Inflammatory macrophage treated with lipopolysaccharide for 1 hour (primary cell): ENCODE measurements around the gene MMD.
"Not testable (repeated sequence)": the region's sequence is repeated elsewhere in the genome, so short reads cannot be mapped to it uniquely, and the experiment has no call there.

ENCODE experiments used
- DNase-seq, 2 donors: peaks; one replicate each; pipeline ENCODE4 v3.0.0-alpha.2; 2020 to 2022

MMD gene

DNA sequence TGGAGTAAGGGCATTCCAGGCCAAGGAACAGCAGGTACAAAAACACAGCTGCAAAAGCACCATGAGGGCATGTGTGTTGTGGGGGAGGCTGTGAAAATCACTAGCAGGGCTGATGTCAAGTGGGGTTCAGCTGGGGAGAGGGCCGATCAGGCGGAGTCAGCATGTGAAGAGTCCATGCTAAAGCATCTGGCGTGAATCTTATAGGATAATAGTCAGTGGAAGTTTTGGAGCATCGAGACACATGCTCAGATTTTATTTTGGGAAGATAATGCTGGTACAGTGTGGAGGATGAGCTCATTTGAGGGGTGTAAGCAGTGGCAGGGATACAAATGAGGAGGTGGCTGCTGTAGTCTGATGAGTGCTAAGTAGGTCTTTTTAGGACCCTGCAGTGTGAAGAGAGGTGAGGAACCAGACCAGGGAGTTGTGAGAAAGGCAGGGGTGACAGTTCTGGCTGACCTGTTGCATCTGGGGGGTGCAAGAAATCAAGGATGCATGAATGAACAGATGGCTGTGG, 30.3 kb downstream of the MMD start:
- DNase-seq, result no peak

DNA sequence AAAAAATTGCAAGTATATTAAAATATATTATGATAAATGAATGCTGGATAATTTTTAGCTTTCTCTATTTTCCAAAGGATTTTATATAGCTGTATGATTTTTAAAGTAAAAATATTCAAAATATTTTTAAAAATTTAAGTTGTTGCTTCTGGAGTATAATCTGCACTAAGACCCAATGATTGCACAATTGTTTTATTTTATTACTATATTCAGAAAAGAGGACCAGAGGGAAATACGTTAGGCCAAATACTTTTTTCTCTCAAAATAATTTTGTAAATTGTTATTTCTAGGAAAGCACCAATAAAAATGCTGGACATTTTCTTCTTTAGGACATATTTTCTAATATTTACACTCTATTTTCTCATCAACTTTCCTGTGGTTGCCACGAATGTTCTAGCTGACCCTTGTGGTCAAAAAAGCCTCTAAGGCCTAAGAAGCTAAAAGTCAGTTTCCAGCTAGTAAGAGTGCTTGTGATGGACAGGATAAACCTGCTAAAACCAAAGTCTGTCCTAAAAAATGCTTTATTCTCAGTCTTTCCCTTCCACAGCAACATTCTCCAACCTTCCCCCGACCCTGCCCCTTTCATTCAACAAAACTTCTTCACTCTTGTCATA, 31.2 kb downstream of the MMD start:
- no peak for DNase-seq

DNA sequence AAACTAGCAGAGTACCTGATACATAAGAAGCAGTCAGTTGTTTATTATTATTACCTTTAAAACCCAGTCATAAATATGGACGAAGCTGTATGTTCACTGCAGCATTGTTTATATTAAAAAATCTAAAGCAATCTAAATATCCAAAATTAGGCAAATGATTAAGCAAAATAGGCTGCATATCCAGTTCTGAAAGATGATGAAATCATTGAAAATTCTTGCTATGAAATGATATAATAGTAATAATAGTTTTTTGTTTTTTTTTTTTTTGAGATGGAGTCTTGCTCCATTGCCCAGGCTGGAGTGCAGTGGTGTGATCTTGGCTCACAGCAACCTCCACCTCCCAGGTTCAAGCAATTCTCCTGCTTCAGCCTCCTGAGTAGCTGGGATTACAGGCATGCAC, 31.9 kb downstream of the MMD start:
- not testable (repeated sequence) for DNase-seq

DNA sequence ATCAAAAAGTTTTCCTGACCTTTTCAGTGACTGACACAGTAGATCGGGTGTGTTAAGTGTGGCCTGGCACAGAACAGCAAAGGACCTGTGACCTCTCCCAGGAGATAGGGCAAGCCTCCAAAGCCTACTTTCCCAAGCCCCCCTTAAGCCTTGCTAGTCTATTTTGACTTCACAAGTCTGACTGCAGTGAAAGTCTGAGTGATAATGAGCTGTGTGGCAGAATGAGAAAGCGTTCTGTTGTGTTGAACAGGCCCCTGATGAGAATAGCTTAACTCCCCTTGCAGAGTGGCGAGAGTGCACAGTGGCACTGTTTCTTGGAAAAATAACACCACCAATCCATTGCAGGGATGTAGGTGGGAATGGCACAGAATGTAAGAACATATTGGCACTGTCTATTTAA, 32.8 kb downstream of the MMD start:
- no peak for DNase-seq

DNA sequence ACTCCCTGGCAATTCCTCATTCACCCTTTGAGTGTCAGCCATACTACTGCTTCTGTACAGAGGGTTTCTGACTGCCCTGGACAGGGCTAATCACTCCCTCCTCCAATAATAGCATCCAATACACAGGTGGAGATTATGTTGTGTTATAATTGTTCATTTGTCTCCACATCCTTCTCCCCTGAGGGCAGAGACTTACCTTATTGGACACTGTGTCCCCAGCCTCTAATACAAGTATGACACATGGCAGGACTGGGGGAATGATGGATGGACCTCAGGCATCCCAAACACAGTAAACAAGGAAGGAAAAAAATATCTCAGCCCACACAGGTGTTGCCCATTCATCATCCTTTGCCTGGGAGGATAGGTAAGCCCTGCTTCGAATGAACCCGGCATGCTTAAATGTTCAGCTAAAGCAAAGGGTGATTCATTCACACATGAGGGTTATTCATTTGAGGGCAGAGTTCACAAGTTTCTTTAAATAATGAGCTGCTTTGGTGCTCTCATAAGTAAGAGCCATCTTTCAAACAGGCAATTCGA, 34.8 kb downstream of the MMD start:
- DNase-seq, result no peak

DNA sequence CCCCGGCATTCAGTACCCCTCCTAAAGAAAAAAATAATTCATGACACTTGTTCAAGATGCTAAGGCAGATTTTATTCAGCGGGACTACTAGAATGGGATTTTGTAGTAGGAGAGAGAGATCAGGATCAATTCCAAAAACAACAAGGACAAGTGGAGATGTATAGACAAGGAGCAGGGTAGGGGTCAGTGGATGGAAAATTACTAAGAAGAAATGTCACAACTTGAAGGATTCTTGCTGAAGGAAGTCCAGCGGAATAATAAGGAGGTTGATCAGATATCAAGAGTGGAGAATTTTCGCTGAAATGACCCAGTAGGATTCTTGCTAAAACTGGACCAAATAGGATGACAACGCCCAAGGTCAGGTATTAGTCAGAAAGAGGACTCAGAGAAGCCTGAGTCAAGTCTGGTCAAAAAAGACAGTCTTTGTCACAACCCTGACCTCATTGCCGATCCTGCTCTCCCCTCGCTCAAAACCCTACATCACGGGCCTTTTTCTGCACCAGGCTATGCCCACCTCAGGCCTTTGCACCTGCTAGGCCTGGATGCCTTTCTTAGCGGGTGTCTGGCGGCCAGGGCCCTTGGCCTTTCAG, 36.9 kb downstream of the MMD start:
- no peak for DNase-seq

DNA sequence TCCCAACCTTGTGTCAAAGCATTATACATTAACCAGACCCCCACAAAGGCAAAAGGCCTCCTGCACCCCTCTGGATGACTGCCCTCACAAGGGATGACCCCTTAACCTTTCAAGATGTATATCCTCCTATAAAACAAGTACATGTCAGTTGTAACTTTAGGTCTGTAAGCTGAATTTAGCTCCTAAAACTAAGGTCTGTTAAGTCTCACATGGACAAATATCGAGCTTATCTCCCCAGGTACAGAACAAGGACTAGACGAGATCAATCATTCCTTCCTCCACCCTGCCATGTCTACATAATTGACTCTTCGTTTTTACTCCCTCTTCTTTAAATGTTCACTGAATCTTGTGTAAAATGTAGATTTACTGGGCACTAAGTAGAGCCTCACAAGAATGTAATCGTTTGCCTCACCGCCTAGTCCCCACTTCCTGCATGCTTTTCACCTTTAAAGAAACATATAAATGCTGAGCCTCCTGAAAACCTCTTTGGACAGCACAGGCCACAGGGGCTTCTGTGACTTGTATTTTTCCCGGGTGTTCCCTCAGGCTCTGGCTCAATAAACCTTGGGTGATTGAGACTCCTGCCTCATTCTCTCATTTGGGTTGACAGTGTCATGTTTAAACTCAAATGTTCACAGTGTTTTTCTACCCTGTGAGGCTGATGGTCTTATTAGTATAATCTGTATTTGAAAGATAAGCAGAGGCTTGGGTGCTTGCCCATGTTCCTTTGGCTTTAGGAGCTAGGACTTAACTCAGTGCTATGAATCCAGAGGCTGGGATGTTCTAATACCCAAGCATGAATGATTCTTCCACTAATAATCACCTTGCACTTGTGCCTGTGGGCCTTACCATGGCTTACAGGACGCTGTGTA, 37.6 kb downstream of the MMD start:
- DNase-seq, result no peak

DNA sequence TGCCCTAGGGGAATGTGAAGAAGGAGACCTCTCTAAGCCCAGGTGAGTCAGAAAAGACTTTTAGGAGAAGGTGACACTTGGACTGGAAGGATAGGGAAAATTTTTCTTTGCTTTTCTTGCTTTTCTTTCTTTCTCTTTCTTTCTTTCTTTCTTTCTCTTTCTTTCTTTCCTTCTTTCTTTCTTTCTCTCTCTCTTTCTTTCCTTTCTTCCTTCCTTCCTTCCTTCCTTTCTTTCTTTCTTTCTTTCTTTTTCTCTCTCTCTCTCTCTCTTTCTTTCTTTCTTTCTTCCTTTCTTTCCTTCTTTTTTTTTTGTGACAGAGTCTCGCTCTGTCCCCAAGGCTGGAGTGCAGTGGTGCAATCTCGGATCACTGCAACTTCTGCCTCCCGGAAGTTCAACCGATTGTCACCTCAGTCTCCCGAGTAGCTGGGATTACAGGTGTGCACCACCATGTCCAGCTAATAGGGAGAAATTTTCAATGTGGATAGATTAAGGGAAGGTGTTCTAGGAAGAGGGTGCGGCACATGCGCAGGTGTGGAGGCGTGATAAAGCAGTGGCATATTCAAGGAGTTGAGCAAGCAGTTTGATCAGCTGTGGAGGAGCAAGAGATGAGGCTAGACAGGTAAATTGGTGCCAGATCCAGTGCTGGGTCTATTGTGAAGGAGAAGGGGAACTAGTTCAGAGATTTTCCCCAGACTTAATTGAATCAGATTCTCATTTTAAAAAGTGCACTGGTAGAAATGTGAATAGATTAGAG, 40.4 kb downstream of the MMD start:
- no peak for DNase-seq

DNA sequence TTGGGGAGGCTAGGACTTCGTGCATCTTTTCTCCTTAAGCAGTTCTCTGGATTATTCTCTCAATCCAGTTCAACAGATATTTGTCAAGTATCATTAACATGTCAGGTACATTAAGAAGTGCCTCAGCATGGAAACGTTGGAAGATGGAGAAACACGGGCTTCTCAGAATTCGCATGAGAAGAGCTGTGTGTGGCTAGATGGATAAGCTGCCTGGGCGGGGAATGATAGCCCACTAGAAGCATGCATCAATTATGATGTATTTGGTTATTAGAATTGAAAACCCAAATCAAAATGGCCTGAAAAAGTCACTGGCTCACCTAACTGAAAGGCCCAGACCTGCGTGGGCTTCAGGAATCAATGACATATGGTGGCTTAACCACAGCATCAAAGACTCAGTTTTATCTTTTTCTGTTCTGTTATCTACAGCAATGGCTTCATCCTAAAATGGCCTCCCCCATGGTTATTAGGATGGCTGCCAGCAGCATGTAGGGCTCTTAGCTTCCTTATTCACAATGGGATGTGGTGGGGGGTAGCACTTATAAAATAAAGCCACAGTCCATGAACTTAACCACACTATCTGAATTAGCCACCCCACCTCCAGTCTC, 43.9 kb downstream of the MMD start:
- DNase-seq, result no peak

DNA sequence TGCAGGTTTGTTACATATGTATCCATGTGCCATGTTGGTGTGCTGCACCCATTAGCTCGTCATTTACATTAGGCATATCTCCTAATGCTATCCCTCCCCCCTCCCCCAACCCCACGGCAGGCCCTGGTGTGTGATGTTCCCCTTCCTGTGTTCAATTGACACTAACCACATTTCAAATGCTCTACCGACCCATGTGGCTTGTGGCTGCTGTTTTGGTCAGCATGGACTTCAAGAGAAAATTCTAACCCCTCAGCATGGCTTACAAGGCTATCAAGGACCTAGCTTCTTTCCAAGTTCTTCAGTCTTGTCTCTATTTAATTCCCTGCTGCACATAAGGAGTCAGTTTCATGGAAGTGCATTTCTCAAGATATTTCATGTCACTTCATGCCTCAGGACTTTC, 52.9 kb downstream of the MMD start:
- no peak for DNase-seq

DNA sequence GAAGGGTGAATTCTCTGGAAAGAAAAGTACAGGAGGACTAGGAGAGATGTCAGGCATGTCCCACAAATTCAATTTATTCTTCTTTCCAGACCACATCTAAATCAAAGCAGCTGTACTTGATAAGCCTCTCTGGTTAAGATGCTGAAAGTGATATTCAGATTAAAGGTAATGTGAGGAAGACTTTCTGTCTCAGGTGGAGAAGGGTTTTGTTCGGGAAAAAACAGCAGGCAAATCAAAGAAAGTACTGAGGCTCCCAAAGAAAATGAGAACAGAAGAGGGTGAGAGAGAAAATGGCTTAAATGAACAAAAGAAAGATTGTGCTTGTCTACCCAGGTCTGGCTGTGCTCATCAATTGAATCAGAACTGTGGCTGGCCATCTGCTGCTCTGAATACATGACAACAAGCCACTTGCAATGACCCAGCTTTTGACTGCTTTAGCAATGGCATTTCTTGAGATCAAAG, 55.6 kb downstream of the MMD start:
- DNase-seq, result no peak

DNA sequence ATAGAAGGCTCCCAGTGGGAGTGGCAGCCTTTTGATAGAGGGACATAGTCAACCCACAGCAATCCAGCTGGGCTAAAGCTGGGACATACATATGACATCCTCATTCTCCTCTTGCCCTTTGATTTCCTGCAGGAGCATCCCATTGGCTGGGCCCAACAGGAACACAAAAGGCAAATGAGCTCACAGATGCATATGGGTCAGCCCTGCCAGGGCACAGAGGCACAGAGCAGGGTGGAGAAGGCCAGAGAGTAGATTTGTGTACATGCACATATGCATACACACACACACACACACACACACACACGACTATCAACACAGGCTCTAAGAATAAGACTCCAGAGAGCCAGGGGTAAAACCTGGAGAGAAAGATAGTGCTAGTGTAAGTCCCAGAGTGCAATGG, 58.6 kb downstream of the MMD start:
- no peak for DNase-seq

DNA sequence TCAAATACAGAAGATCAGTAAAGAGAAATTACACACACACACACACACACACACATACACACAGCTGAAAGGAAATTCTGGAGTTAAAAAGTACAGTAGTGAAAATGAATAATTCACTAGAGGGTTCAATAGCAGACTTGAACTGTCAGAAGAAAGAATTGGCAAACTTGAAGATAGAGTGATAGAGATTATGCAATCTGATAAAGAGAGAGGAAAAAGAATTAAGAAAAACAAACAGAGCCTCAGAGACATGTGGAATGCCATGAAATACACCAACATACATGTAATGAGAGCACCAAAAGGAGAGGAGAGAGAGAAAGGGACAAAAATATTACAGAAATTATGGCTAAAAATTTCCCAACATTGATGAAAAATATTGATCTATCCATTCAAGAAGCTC, 60.7 kb downstream of the MMD start:
- no peak for DNase-seq

DNA sequence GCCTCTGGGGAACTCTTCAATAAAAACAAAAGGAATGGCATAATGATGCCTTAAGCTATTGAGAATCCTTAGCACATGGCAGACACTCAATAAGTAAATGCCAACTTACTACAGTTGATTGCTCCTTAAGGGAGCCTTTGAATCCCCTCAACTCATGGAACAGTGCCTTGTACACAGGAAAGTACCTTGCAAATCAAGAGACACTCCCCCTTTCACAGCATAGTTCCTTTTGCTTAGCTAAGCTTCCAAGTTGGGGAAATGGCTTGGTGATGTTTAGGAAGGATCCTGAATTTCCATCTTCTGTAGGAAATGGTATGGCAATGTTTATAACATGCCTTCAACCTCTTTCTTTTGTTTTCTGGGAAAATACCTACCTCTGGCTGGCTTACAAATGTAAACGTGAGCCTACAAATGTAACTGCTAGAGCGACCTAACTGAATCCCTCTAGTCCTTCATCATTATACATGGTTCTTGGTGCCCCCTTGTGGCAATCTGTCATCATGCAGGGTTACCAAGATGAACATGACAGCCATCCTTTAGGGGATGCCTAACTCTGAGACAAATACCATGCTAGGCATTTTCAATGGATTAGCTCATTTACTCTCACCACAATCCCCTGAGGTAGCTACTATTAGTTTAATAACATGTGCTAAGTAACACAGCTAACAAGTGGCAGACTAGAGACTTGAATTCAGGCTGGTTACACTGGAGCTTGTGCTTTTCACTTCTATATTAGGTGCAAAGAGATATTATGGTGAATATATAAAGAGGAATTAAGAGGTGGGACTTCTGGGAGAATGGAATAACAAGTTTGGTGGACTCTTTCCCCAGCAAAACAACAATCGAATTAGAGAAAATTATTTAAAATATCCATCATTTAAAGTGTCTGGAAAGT, 65.0 kb downstream of the MMD start:
- peak; percentile 40 to 82 for DNase-seq

DNA sequence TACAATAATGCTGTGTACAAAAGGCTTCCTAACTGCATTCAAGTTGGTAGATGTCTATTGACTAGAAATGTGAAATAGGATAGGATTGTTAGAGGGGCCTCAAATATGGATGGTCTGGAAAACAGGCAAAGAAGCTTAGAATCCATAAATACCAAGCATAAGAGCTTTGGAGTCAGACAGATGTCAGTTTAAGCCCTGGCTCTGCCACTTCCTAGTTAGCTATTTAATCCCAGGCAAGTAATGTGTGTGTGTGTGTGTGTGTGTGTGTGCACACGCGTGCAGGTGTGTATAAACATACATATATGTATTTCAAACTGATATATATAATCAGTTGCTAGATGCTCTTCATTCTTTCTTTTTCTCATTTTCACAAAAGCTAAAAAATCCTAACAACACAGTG, 66.7 kb downstream of the MMD start:
- DNase-seq, result no peak

DNA sequence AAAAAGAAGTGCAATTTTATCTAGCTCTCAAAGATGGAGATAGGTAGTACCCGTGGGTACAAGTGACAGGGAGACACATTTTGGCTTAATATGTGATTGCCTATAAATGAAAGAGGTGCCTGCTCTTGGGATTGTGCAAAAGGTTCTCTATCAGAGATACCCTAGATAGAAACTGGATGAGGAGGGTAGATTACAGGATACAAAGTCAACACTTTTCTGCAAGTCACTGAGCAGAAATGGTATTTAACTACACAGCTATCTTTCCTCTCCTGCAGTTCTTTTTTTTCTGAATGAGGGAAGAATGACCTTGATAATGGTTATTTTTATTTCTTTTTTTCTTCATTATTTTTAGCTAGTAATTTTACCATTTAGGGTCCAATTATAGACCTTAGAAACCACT, 67.6 kb downstream of the MMD start:
- no peak for DNase-seq

DNA sequence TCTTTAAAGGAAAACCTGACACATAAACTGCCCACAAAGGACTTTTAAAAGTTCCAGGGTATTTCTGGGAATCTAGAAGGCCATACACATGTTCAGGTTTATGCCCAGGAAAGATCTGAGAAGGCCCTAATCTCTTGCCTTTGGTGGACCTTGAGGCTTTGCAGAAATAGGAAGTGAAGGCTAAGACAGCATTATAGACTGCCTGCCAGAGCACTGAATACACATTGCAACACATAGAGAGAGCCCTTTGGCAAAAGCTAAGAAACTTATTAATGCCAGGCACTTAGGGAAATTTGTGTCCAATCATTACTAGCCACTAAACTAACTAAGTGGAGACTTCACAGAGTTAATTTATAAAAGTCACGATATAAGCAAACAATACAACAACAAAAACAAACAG, 70.4 kb downstream of the MMD start:
- DNase-seq, result peak in 1 of 2 donors; percentile 21

DNA sequence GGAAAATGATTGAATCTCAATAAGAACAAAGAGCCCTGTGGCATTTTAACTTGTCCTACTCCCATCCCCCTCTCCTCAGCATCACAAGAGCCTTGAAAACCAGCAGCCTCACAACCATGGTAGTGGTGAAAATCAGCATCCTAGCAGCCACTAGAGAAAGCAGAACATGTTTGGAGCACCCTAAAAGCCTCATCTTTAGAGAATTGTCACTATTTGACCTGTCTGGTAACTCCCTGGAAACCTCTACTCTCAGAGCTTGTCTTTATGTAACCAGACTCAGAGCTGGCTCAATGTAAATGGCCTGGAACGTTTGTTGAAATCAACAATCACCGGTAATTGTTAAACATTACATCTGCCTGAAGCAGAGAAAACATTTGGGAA, 70.8 kb downstream of the MMD start:
- DNase-seq, result no peak

DNA sequence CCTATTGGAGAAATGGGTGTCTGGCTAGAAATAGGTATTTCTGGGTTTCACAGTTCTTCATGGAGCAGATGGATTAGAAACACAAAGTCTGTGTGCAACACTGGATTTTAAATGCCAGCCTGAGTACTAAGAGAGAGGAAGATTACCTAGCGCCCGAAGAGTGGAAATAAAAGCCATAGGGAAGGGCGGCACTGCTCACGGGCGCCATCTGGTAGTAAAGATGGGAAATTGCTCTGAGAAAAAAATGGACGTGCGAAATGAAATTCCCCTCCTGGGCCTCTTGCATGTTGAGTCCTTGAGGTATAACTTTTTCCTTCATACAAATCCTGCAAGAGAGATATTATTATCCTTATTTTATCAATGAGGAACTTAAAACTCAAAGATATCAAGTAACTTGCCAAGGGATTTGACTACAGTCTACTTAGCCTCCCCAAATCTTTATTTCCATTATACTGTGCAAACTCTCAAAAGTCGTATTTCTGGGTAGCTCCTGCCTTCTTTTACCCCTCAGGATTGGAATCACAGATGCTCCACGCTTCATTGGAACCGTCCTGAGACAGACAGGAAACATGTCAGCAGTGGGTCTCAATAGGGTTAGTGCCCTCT, 72.8 kb downstream of the MMD start:
- DNase-seq, result peak; percentile 11 to 70

DNA sequence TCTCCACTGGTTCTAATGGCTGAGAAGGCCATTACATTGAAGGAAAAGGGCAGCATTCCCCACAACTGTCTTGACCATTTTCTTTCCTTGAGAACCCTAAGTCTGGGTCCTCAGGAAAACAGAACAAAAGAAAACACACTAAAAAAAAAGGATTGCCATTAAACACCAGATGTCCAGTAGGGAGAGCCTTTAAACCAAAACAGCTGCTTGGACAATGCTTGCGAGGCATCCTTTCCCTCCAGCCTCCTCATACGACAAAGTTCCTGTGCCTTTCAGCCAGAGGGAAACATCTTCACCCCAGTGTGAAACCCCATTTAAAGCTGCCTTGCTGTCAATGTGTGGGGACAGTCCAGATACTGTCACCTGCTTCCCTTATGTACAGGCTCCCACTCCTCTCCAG, 74.3 kb downstream of the MMD start:
- no peak for DNase-seq

DNA sequence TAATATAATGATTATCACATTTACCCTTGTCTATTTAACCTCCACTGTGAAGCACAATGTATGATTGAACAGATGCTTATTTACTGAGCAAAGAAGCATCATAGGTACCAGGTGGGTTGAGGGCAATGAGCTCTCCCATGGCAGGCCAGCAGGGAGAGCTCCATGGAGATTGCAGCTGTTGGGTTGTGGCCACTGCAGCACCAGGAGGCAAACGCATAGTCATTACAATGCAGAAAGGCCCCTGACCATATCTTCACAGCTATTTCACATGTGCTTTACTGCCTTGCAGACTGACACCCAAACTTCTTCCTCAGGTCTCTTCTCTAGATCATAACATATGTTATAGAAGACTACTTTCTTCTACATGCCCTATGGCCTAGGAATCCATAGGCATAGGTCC, 75.0 kb downstream of the MMD start:
- DNase-seq, result no peak
